ENCODE data around the gene ZNRF1.

The ZNRF1 gene

GRCh38 chr16:74995986-74996385 is 2.8 kb upstream of the ZNRF1 start:
- TF ChIP-seq REST (IDR thresholded peaks at IDR 0.05; ENCODE audit: insufficient read depth in 1 of 2, low read depth in 2 of 2, low read length in 2 of 2), result no peak
- TF ChIP-seq TAF1 (IDR thresholded peaks at IDR 0.05; ENCODE audit: borderline replicate concordance, insufficient read depth, low read length), result no peak
- TF ChIP-seq SIN3A (IDR thresholded peaks at IDR 0.05; ENCODE audit: borderline replicate concordance, insufficient read depth, low read length), result no peak
- TF ChIP-seq POLR2AphosphoS5 (IDR thresholded peaks at IDR 0.05; ENCODE audit: low read depth, low read length), result no peak
- no peak for TF ChIP-seq FOXP2 (optimal IDR thresholded peaks at IDR 0.05; ENCODE audit: borderline replicate concordance, extremely low read depth, extremely low read length, insufficient read depth)

- no peak for TF ChIP-seq TAF1 (IDR thresholded peaks at IDR 0.05; ENCODE audit: borderline replicate concordance, insufficient read depth, low read length)
- no peak for TF ChIP-seq FOXP2 (optimal IDR thresholded peaks at IDR 0.05; ENCODE audit: borderline replicate concordance, extremely low read depth, extremely low read length, insufficient read depth)
- no peak for TF ChIP-seq SIN3A (IDR thresholded peaks at IDR 0.05; ENCODE audit: borderline replicate concordance, insufficient read depth, low read length)
- no peak for TF ChIP-seq POLR2AphosphoS5 (IDR thresholded peaks at IDR 0.05; ENCODE audit: low read depth, low read length)
- TF ChIP-seq REST (IDR thresholded peaks at IDR 0.05; ENCODE audit: insufficient read depth in 1 of 2, low read depth in 2 of 2, low read length in 2 of 2), result no peak
These were observed 1.8 kb upstream of the ZNRF1 start for GRCh38 chr16:74997042-74997491.

- TF ChIP-seq REST (IDR thresholded peaks at IDR 0.05; ENCODE audit: insufficient read depth in 1 of 2, low read depth in 2 of 2, low read length in 2 of 2) (no peak), FOXP2 (optimal IDR thresholded peaks at IDR 0.05; ENCODE audit: borderline replicate concordance, extremely low read depth, extremely low read length, insufficient read depth) (no peak), SIN3A (IDR thresholded peaks at IDR 0.05; ENCODE audit: borderline replicate concordance, insufficient read depth, low read length) (no peak), TAF1 (IDR thresholded peaks at IDR 0.05; ENCODE audit: borderline replicate concordance, insufficient read depth, low read length) (no peak), POLR2AphosphoS5 (IDR thresholded peaks at IDR 0.05; ENCODE audit: low read depth, low read length) (no peak)
These were observed 390 bp downstream of the ZNRF1 start for GRCh38 chr16:74999219-74999608.

GRCh38 chr16:74999609-75000480 is 1.0 kb downstream of the ZNRF1 start:
- TF ChIP-seq FOXP2 (optimal IDR thresholded peaks at IDR 0.05; ENCODE audit: borderline replicate concordance, extremely low read depth, extremely low read length, insufficient read depth), result no peak

GRCh38 chr16:75000481-75001081 is 1.8 kb downstream of the ZNRF1 start:
- TF ChIP-seq POLR2AphosphoS5 (IDR thresholded peaks at IDR 0.05; ENCODE audit: low read depth, low read length) (no peak), TAF1 (IDR thresholded peaks at IDR 0.05; ENCODE audit: borderline replicate concordance, insufficient read depth, low read length) (no peak), FOXP2 (optimal IDR thresholded peaks at IDR 0.05; ENCODE audit: borderline replicate concordance, extremely low read depth, extremely low read length, insufficient read depth) (no peak), SIN3A (IDR thresholded peaks at IDR 0.05; ENCODE audit: borderline replicate concordance, insufficient read depth, low read length) (no peak), REST (IDR thresholded peaks at IDR 0.05; ENCODE audit: insufficient read depth in 1 of 2, low read depth in 2 of 2, low read length in 2 of 2) (no peak)

All from PFSK-1 (cell line).